Breast epithelium (tissue), 4 donors: ENCODE data around the gene PYM1. TPM values are rescaled to one million over a fixed set of nuclear protein-coding genes. Genes with fewer than 3 reads are reported as not detected.

Source experiments
- DNase-seq, 2 donors: peaks; one replicate each; pipeline ENCODE4 v3.0.0-alpha.2; 2019; ENCODE audit warnings: low spot score in 2 of 2
- H3K27ac ChIP-seq, 2 donors: fragments of 200-600 bp; sonication (generic) in 1 of 2; one replicate each; pipeline ENCODE4 v1.5.1; 2016 to 2019; ENCODE audit warnings: mild to moderate bottlenecking in 1 of 2
- H3K27me3 ChIP-seq, 2 donors: fragments of 200-600 bp; sonication (generic) in 1 of 2; one replicate each; pipeline versions ENCODE4 v1.5.1 to v1.6.0; 2017 to 2019; ENCODE audit warnings: control low read depth in 1 of 2, mild to moderate bottlenecking in 1 of 2
- H3K36me3 ChIP-seq: fragments of 200-600 bp; one replicate; pipeline ENCODE4 v1.5.1; 2019
- H3K4me1 ChIP-seq, 2 donors: fragments of 200-600 bp; sonication (generic); one replicate each; pipeline ENCODE4 v1.5.1; 2016 to 2019; ENCODE audit warnings: control low read depth in 1 of 2
- H3K4me3 ChIP-seq, 3 donors: fragments of 200-600 bp; sonication (generic); 1 replicate in 2 of 3; 2 replicates in 1 of 3; pipeline ENCODE4 v1.5.1; 2016 to 2019; ENCODE audit warnings: mild to moderate bottlenecking in 3 of 3, moderate library complexity in 2 of 3
- H3K9me3 ChIP-seq, 2 donors: fragments of 200-600 bp; sonication (generic) in 1 of 2; one replicate each; pipeline ENCODE4 v1.5.1; 2016 to 2019; ENCODE audit warnings: control low read depth in 1 of 2
- POLR2A ChIP-seq: fragments of 450-650 bp; IDR thresholded peaks from one replicate; pipeline ENCODE4 v1.6.1; 2016; ENCODE audit warnings: antibody characterized with exemption, mild to moderate bottlenecking, moderate library complexity
- POLR2AphosphoS5 ChIP-seq, 3 donors: sonication (generic); formaldehyde crosslinking; IDR thresholded peaks; one replicate each; pipeline ENCODE4 v1.6.1; 2017; ENCODE audit warnings: antibody characterized with exemption in 3 of 3
- intact Hi-C: fragments of 100-400 bp; cut with DNase I; formaldehyde crosslinking; loops from one replicate; pipeline ENCODE4 v1.15.1; 2023; ENCODE audit warnings: low total_unique reads
- total RNA-seq, 3 donors: library from RNA; depleted of rRNA; stranded (reverse); fragments of >200 nt; gene quantifications; one replicate each; pipeline ENCODE4 v1.1.0, GENCODE V29; 2016
- TF ChIP-seq, protein P1 (sequence below), 3 donors: fragments of 450-650 bp; IDR thresholded peaks; one replicate each; pipeline ENCODE4 v1.5.1; 2016 to 2017; ENCODE audit warnings: antibody characterized with exemption in 3 of 3, mild to moderate bottlenecking in 3 of 3, moderate library complexity in 3 of 3

The PYM1 gene
- total RNA-seq, 3 donors from 2014 or later: 25.9 to 38.1 (median 33.0) TPM

DNA sequence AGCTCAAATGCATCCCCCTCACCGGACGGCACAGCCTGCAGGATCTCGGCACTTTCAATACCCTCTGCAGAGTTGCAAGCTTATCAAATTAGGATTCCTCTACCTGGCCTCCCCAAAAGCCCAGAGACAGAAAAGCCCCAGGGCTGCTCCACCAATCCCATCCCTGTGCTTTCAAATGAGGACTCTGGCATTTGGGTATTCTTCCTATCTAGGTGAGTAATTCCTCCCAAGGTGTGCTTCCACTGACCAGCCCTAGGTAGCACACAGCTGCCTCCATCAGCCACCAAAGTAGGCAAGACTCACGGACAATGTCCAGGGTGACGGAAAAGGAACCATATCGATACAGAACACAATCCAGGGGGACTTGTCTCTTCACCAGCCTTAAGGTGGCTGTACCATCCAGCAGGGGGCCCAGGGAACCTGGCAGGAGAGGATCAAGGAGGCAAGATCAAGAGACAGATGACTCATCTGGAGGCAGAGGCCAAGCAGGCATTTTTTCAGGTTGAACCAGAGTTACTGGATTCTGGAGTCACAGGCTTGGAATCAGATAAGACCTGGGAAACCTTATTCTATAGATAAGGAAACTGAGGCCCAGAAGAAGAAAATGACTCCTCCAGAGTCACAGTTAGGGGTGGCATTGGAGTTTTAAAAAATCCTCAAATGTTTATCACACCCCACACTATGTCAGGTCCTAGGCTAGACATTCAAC lies 28.3 kb upstream of the PYM1 start:
- Histone ChIP-seq H3K4me1 (no peaks in the 10 kb centered on the region), H3K9me3 (no peaks in the 10 kb centered on the region), H3K4me3 (no peak overlapping the region), H3K36me3 (no peaks in the 10 kb centered on the region), H3K27ac (peak overlapping the region in 1 of 2 donors; percentile 7), H3K27me3 (no peaks in the 10 kb centered on the region)
- intact Hi-C loops: no loop called here
- TF ChIP-seq POLR2AphosphoS5 (IDR thresholded peaks at IDR 0.05) (no peak), POLR2A (no peak)
- TF ChIP-seq, protein P1, sequence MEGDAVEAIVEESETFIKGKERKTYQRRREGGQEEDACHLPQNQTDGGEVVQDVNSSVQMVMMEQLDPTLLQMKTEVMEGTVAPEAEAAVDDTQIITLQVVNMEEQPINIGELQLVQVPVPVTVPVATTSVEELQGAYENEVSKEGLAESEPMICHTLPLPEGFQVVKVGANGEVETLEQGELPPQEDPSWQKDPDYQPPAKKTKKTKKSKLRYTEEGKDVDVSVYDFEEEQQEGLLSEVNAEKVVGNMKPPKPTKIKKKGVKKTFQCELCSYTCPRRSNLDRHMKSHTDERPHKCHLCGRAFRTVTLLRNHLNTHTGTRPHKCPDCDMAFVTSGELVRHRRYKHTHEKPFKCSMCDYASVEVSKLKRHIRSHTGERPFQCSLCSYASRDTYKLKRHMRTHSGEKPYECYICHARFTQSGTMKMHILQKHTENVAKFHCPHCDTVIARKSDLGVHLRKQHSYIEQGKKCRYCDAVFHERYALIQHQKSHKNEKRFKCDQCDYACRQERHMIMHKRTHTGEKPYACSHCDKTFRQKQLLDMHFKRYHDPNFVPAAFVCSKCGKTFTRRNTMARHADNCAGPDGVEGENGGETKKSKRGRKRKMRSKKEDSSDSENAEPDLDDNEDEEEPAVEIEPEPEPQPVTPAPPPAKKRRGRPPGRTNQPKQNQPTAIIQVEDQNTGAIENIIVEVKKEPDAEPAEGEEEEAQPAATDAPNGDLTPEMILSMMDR (IDR thresholded peaks at IDR 0.05): peak in 1 of 3 donors; percentile 13
- DNase-seq: no peak

DNA sequence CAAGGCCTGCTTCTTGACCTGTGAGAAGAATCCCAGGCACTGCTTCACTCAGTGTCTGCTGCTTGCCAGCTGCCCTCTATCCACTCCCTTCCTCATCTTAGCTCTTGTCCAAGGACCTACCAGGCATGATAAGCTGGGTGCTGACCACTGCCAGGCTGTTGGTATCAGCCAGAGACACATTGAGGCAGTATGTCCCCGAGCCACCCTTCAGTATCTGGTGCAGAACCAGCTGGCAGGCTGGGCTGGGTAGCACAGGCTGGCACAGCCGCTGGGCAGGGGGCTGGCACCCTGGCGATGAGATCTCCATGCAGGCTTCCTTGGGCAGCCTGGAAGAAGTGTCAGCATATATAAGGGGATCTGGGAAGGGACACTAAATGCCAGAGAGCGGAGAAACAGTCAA lies 27.6 kb upstream of the PYM1 start:
- peak overlapping the region in 1 of 2 donors; percentile 7 for H3K27ac ChIP-seq
- H3K27me3 ChIP-seq: no peaks in the 10 kb centered on the region
- no peaks in the 10 kb centered on the region for H3K9me3 ChIP-seq
- H3K36me3 ChIP-seq: no peaks in the 10 kb centered on the region
- H3K4me1 ChIP-seq: no peaks in the 10 kb centered on the region
- no peak overlapping the region for H3K4me3 ChIP-seq
- intact Hi-C loops: no loop called here
- TF ChIP-seq POLR2A: no peak
- TF ChIP-seq, protein P1 (IDR thresholded peaks at IDR 0.05): no peak
- TF ChIP-seq POLR2AphosphoS5 (IDR thresholded peaks at IDR 0.05): no peak
- DNase-seq: no peak

DNA sequence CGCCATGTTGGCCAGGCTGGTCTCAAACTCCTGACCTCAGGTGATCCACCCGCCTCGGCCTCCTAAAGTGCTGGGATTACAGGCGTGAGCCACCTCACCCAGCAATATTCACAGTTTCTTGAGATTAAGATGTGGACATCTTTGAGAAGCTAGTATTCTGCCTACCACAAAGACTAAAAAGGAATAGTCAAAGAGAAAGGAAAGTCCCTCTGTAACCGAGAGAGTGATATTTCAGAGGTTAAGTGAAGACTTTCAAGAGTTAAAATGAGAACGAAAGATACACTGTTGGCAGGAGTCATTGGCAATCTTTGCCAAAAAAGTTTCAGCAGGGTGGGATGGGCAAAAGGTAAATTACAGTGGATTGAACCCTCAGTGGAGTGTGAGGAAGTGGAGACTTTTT lies 18.9 kb upstream of the PYM1 start:
- TF ChIP-seq POLR2AphosphoS5 (IDR thresholded peaks at IDR 0.05) (no peak), POLR2A (no peak)
- TF ChIP-seq, protein P1 (IDR thresholded peaks at IDR 0.05): no peak
- intact Hi-C loops: no loop called here
- no peak for DNase-seq
- no peak overlapping the region for H3K4me3 ChIP-seq
- H3K36me3 ChIP-seq: no peaks in the 10 kb centered on the region
- no peaks in the 10 kb centered on the region for H3K9me3 ChIP-seq
- no peaks in the 10 kb centered on the region for H3K4me1 ChIP-seq
- H3K27me3 ChIP-seq: no peaks in the 10 kb centered on the region
- H3K27ac ChIP-seq: no peak overlapping the region

DNA sequence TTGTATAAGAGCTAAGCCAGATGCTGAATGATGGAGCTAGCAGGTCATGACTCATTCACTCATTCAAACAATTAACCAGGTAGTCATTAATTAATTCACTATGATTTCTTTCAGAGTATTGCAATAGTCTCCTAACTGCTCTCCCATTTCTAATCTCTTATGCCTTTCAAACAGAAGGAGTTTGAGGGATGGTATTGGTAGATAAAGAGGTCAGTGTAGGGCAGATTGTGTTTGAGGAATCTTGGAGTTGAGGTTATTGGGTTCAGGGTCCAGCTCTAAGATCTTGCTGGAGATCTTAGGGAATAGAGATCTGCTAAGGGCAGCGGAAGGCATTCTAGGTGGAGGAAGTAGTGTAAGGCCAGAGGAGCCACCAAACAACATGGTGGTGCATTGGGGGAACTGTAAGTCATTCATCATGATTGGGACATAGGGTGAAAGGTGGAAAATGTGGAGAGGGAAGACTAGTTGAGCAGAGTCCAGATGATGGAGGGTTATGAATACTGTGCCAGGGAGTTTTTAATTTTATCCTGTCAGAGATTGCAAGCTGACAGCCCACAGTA lies 15.0 kb upstream of the PYM1 start:
- Histone ChIP-seq H3K27me3 (no peaks in the 10 kb centered on the region), H3K4me1 (no peaks in the 10 kb centered on the region), H3K4me3 (no peak overlapping the region), H3K9me3 (no peaks in the 10 kb centered on the region), H3K36me3 (no peaks in the 10 kb centered on the region), H3K27ac (no peak overlapping the region)
- no peak for TF ChIP-seq POLR2AphosphoS5 (IDR thresholded peaks at IDR 0.05)
- TF ChIP-seq, protein P1 (IDR thresholded peaks at IDR 0.05): no peak
- no peak for TF ChIP-seq POLR2A
- intact Hi-C loops: no loop called here
- DNase-seq: no peak

DNA sequence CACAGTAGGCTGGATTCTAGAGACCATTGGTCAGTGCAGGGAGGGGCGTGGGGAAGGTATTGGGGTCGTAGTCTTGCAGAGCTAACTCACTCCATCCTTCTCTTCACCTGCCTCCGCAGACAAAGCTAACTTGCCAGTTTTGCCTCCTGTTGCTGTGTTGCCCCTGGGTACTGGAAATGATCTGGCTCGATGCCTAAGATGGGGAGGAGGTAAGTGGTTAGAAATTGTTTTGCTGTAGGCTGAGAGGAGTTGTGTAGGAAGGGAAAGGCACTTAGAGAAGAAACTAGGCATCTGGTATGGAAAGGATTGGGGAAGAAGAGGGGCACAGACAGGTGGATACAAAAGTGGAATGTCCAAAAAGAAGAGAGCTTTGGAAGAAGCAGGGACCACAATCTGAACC lies 14.4 kb upstream of the PYM1 start:
- no peak for TF ChIP-seq POLR2AphosphoS5 (IDR thresholded peaks at IDR 0.05)
- TF ChIP-seq POLR2A: no peak
- TF ChIP-seq, protein P1 (IDR thresholded peaks at IDR 0.05): no peak
- Histone ChIP-seq H3K4me3 (no peak overlapping the region), H3K27me3 (no peaks in the 10 kb centered on the region), H3K4me1 (no peaks in the 10 kb centered on the region), H3K9me3 (no peaks in the 10 kb centered on the region), H3K36me3 (no peaks in the 10 kb centered on the region), H3K27ac (no peak overlapping the region)
- DNase-seq: no peak
- intact Hi-C loops: no loop called here
